HCT116 (cell line): ENCODE results near the gene DDX41. TPM values are rescaled to one million over a fixed set of nuclear protein-coding genes. Genes with fewer than 3 reads are reported as not detected.

Experiments used
- ATAC-seq: fragments of 200-7000 bp; cut with Tn5 transposase; 2 replicates; pipeline ENCODE4 v1.9.1; 2020; ENCODE audit warnings: mild to moderate bottlenecking, moderate library complexity
- BruUV-seq: library from RNA; stranded (reverse); fragments of 400-500 nt; replicated peaks from 2 replicates; lab custom pipeline; 2021; lab: Mats Ljungman, UMichigan
- CTCF ChIA-PET: fragments of 300-600 bp; sonication (Branson Sonifier 250); formaldehyde crosslinking; loops from one replicate; lab custom pipeline; 2021; ENCODE audit warnings: antibody characterized with exemption; lab: Charles Lee
- POLR2A ChIA-PET: fragments of 300-600, 350-600 bp; sonication (Branson Sonifier 250); formaldehyde crosslinking; loops from one replicate; lab custom pipeline; 2021; ENCODE audit warnings: antibody characterized with exemption; lab: Charles Lee
- RAD21 ChIA-PET, 2 experiments: fragments of 300-600 bp; sonication (Branson Sonifier 250); formaldehyde crosslinking; loops; one replicate each; lab custom pipeline; 2023; ENCODE audit warnings: low total read pairs in 2 of 2; ENCODE audit not compliant: uncharacterized antibody in 2 of 2, unreplicated experiment in 2 of 2, low non-redundant PET in 1 of 2; lab: Charles Lee
- DNase-seq: peaks from one replicate; pipeline ENCODE4 v3.0.0-alpha.2; 2010; ENCODE audit warnings: low read depth, low spot score
- H2AFZ ChIP-seq: fragments of 200-600 bp; shearing (Covaris generic), sonication (generic); 2 replicates; pipeline ENCODE4 v1.6.1; 2017; ENCODE audit warnings: low read depth, mixed run types, mixed read lengths, antibody characterized with exemption, low read length; ENCODE audit not compliant: poor library complexity, severe bottlenecking
- H3K27ac ChIP-seq: 2 replicates; pipeline ENCODE4 v1.5.1; 2012; ENCODE audit warnings: low read depth, low read length
- H3K27me3 ChIP-seq: fragments of 200-600 bp; sonication (generic); 2 replicates; pipeline ENCODE4 v1.6.1; 2016; ENCODE audit warnings: mixed run types, low read length, mixed read lengths; ENCODE audit not compliant: insufficient read depth
- H3K36me3 ChIP-seq, 2 experiments: fragments of 200-500 bp in 1 of 2; fragments of 200-600 bp in 1 of 2; sonication (Bioruptor generic) in 1 of 2; sonication (generic) in 1 of 2; 2 replicates each; pipeline versions ENCODE4 v1.5.1 to v1.6.1; 2014 to 2016; ENCODE audit warnings: low read length in 2 of 2, inconsistent platforms in 1 of 2, mixed read lengths in 1 of 2, mixed run types in 1 of 2; ENCODE audit not compliant: insufficient read depth in 2 of 2, control insufficient read depth in 1 of 2
- H3K4me1 ChIP-seq, 2 experiments: fragments of 200-600 bp in 1 of 2; sonication (generic) in 1 of 2; 2 replicates each; pipeline versions ENCODE4 v1.5.1 to v1.6.1; 2012 to 2017; ENCODE audit warnings: low read length in 2 of 2, inconsistent platforms in 1 of 2, mild to moderate bottlenecking in 1 of 2, mixed read lengths in 1 of 2, mixed run types in 1 of 2, moderate library complexity in 1 of 2; ENCODE audit not compliant: insufficient read depth in 2 of 2, control insufficient read depth in 1 of 2
- H3K4me2 ChIP-seq: fragments of 200-600 bp; sonication (generic); 2 replicates; pipeline ENCODE4 v1.6.1; 2017; ENCODE audit warnings: mixed run types, low read length, mixed read lengths
- H3K4me3 ChIP-seq, 2 experiments: fragments of 200-600 bp in 1 of 2; sonication (generic) in 1 of 2; replicated peaks in 1 of 2; 2 replicates each; pipeline ENCODE4 v1.5.1; 2011 to 2016; ENCODE audit warnings: low read length in 2 of 2, control low read depth in 1 of 2, low read depth in 1 of 2, mild to moderate bottlenecking in 1 of 2, mixed read lengths in 1 of 2, mixed run types in 1 of 2
- H3K79me2 ChIP-seq: fragments of 200-600 bp; sonication (generic); 2 replicates; pipeline ENCODE4 v1.6.1; 2017; ENCODE audit warnings: mild to moderate bottlenecking, mixed run types, low read length, moderate library complexity, mixed read lengths; ENCODE audit not compliant: insufficient read depth
- H3K9ac ChIP-seq: fragments of 200-600 bp; sonication (generic); 2 replicates; pipeline ENCODE4 v1.6.1; 2016; ENCODE audit warnings: low read length, mixed read lengths
- H3K9me2 ChIP-seq: fragments of 200-600 bp; sonication (generic), shearing (Covaris generic); 2 replicates; pipeline ENCODE4 v1.6.1; 2017; ENCODE audit warnings: mixed run types, mild to moderate bottlenecking, moderate library complexity; ENCODE audit not compliant: insufficient read depth
- H3K9me3 ChIP-seq, 2 experiments: fragments of 200-500 bp in 1 of 2; fragments of 200-600 bp in 1 of 2; sonication (Bioruptor generic) in 1 of 2; sonication (generic) in 1 of 2; 2 replicates each; pipeline ENCODE4 v1.6.1; 2014 to 2017; ENCODE audit warnings: low read length in 2 of 2, mixed read lengths in 2 of 2, inconsistent platforms in 1 of 2, low read depth in 1 of 2, mild to moderate bottlenecking in 1 of 2, mixed run types in 1 of 2, moderate library complexity in 1 of 2; ENCODE audit not compliant: control insufficient read depth in 1 of 2, insufficient read depth in 1 of 2
- H4K20me1 ChIP-seq: fragments of 200-600 bp; sonication (generic), shearing (Covaris generic); 2 replicates; pipeline ENCODE4 v1.6.1; 2017; ENCODE audit warnings: mixed run types, mild to moderate bottlenecking, moderate library complexity; ENCODE audit not compliant: insufficient read depth
- ELF1 ChIP-seq: IDR thresholded peaks from 2 replicates; pipeline ENCODE4 v1.6.1; 2012; ENCODE audit warnings: low read depth, borderline replicate concordance
- EZH2phosphoT487 ChIP-seq: fragments of 200-600 bp; IDR thresholded peaks from 2 replicates; pipeline ENCODE4 v1.6.1; 2018; ENCODE audit warnings: antibody characterized with exemption, borderline replicate concordance
- JUND ChIP-seq: IDR thresholded peaks from 2 replicates; pipeline ENCODE4 v1.6.1; 2012
- POLR2AphosphoS5 ChIP-seq: IDR thresholded peaks from 2 replicates; pipeline ENCODE4 v1.6.1; 2011; ENCODE audit warnings: mild to moderate bottlenecking, low read depth, low read length, moderate library complexity
- RAD21 ChIP-seq: IDR thresholded peaks from 2 replicates; pipeline ENCODE4 v1.6.1; 2012; ENCODE audit warnings: low read depth, mild to moderate bottlenecking
- SRF ChIP-seq: IDR thresholded peaks from 2 replicates; pipeline ENCODE4 v1.6.1; 2012; ENCODE audit warnings: low read depth
- intact Hi-C: fragments of 100-400 bp; cut with micrococcal nuclease; formaldehyde crosslinking; loops from 2 replicates; pipeline ENCODE4 v1.10.0; 2022
- total RNA-seq: library from RNA; stranded (reverse); gene quantifications from one replicate; pipeline ENCODE4 v1.2.1, GENCODE V29; 2021; ENCODE audit not compliant: unreplicated experiment
- TF ChIP-seq, protein P1 (sequence below): IDR thresholded peaks from 2 replicates; pipeline ENCODE4 v1.6.1; 2011; ENCODE audit warnings: mild to moderate bottlenecking, low read length, moderate library complexity; ENCODE audit not compliant: insufficient replicate concordance; ENCODE audit errors: extremely low read depth
- TF ChIP-seq, protein P2 (sequence below): IDR thresholded peaks from 2 replicates; pipeline ENCODE4 v1.6.1; 2012; ENCODE audit warnings: low read depth

Gene DDX41
- total RNA-seq, 1 experiment from 2014 or later, result 141 TPM

DNA sequence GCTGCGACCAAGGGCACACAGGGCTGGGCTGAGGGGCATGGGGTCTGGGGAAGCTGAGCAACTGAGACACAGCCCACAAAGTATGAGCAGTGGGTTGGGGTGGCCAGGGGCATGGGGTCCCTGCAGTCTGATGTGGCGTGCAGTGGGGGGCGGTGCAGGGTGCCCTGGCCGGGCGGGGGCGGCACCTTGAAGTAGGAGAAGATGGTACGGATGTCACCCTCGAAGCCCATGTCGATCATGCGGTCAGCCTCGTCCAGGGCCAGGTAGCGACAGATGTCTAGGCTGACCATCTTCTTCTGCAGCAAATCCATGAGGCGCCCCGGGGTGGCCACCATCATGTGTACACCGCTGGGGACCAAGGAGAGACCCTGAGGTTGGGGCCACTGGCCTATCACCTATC, 3.3 kb downstream of the DDX41 start:
- ATAC-seq (no peak), DNase-seq (no peak)
- Histone ChIP-seq H3K4me2 (no peak overlapping the region), H3K27me3 (no peaks in the 10 kb centered on the region), H3K36me3 (peaks cover 27 to 56% of the 10 kb centered on the region in 2 experiments; a peak in 3 of 4 replicates), H3K4me3 (no peak overlapping the region), H3K9me3 (no peaks in the 10 kb centered on the region), H3K79me2 (peaks cover 25% of the 10 kb centered on the region), H3K4me1 (peaks cover 5 to 13% of the 10 kb centered on the region in 2 experiments; a peak in 3 of 4 replicates), H2AFZ (no peak overlapping the region), H3K27ac (no peak overlapping the region), H3K9ac (no peak overlapping the region), H3K9me2 (no peaks in the 10 kb centered on the region), H4K20me1 (no peaks in the 10 kb centered on the region)
- CTCF ChIA-PET, result no interaction called here
- intact Hi-C loops, result no loop called here
- RAD21 ChIA-PET, result no interaction called here
- TF ChIP-seq, protein P1, sequence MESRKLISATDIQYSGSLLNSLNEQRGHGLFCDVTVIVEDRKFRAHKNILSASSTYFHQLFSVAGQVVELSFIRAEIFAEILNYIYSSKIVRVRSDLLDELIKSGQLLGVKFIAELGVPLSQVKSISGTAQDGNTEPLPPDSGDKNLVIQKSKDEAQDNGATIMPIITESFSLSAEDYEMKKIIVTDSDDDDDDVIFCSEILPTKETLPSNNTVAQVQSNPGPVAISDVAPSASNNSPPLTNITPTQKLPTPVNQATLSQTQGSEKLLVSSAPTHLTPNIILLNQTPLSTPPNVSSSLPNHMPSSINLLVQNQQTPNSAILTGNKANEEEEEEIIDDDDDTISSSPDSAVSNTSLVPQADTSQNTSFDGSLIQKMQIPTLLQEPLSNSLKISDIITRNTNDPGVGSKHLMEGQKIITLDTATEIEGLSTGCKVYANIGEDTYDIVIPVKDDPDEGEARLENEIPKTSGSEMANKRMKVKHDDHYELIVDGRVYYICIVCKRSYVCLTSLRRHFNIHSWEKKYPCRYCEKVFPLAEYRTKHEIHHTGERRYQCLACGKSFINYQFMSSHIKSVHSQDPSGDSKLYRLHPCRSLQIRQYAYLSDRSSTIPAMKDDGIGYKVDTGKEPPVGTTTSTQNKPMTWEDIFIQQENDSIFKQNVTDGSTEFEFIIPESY, result no peak
- TF ChIP-seq EZH2phosphoT487 (no peak), JUND (no peak), POLR2AphosphoS5 (no peak), ELF1 (no peak), RAD21 (no peak), SRF (no peak)
- TF ChIP-seq, protein P2, sequence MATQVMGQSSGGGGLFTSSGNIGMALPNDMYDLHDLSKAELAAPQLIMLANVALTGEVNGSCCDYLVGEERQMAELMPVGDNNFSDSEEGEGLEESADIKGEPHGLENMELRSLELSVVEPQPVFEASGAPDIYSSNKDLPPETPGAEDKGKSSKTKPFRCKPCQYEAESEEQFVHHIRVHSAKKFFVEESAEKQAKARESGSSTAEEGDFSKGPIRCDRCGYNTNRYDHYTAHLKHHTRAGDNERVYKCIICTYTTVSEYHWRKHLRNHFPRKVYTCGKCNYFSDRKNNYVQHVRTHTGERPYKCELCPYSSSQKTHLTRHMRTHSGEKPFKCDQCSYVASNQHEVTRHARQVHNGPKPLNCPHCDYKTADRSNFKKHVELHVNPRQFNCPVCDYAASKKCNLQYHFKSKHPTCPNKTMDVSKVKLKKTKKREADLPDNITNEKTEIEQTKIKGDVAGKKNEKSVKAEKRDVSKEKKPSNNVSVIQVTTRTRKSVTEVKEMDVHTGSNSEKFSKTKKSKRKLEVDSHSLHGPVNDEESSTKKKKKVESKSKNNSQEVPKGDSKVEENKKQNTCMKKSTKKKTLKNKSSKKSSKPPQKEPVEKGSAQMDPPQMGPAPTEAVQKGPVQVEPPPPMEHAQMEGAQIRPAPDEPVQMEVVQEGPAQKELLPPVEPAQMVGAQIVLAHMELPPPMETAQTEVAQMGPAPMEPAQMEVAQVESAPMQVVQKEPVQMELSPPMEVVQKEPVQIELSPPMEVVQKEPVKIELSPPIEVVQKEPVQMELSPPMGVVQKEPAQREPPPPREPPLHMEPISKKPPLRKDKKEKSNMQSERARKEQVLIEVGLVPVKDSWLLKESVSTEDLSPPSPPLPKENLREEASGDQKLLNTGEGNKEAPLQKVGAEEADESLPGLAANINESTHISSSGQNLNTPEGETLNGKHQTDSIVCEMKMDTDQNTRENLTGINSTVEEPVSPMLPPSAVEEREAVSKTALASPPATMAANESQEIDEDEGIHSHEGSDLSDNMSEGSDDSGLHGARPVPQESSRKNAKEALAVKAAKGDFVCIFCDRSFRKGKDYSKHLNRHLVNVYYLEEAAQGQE, result no peak
- no TSS peak for BruUV-seq
- POLR2A ChIA-PET, result no interaction called here
